ENCODE results near the gene NFATC1. TPM values are rescaled to one million over a fixed set of nuclear protein-coding genes. Genes with fewer than 3 reads are reported as not detected.
A peak's percentile ranks its signal among the peaks of the same experiment; 100 is the strongest.

The NFATC1 gene
- total RNA-seq, 3 donors from 2014 or later (not counting 1 experiment from before 2014, with no cell fraction given) = 35.8 to 47.4 (median 37.1) TPM

DNA sequence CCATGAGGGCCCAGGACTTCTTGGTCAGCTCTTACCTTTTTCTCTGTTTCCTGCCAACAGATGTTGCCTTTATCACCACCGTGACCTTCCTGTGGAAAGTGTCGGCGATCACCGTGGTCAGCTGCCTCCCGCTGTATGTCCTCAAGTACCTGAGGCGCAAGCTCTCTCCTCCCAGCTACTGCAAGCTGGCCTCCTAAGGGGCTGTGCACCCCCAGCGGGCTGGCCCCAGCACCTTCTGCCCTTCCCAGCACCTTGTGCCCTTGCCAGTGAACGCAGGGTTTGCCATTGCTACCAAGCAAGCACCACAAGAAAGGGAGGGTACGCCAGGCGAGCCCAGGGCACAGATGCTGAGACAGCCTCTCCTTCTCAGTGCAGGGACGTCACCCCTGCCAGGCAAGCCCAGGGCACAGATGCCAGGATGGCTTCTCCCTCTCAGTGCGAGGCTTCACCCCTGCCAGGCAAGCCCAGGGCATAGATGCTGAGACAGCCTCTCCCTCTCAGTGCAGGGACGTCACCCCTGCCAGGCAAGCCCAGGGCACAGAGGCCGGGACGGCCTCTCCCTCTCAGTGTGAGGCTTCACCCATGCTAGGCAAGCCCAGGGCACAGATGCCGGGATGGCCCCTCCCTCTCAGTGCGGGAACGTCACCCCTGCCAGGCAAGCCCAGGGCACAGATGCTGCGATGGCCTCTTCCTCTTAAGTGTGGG lies 18.4 kb upstream of the NFATC1 start:
- 80% methylated on average over 19 of the region's 19 CpGs for WGBS (ENCODE audit: insufficient coverage)
- no peaks in the 10 kb centered on the region for H3K27me3 ChIP-seq (ENCODE audit: control insufficient read depth, insufficient read depth, low read length)
- H3K9me3 ChIP-seq (ENCODE audit: control insufficient read depth, insufficient read depth, low read length) = no peaks in the 10 kb centered on the region
- intact Hi-C loops (cut with micrococcal nuclease) = no loop called here
- Mint-ChIP-seq H3K36me3 (peaks cover 7% of the 10 kb centered on the region), H3K9me3 (no peaks in the 10 kb centered on the region), H3K27me3 (ENCODE audit: low read depth in 2 of 2) (no peaks in the 10 kb centered on the region), H3K27ac (peak overlapping the region in 1 of 2 donors; percentile 13), H3K4me1 (peaks cover 5 to 7% of the 10 kb centered on the region in 2 donors), H3K4me3 (no peak overlapping the region)
- TF ChIP-seq, protein P1, sequence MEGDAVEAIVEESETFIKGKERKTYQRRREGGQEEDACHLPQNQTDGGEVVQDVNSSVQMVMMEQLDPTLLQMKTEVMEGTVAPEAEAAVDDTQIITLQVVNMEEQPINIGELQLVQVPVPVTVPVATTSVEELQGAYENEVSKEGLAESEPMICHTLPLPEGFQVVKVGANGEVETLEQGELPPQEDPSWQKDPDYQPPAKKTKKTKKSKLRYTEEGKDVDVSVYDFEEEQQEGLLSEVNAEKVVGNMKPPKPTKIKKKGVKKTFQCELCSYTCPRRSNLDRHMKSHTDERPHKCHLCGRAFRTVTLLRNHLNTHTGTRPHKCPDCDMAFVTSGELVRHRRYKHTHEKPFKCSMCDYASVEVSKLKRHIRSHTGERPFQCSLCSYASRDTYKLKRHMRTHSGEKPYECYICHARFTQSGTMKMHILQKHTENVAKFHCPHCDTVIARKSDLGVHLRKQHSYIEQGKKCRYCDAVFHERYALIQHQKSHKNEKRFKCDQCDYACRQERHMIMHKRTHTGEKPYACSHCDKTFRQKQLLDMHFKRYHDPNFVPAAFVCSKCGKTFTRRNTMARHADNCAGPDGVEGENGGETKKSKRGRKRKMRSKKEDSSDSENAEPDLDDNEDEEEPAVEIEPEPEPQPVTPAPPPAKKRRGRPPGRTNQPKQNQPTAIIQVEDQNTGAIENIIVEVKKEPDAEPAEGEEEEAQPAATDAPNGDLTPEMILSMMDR (IDR thresholded peaks at IDR 0.05) = no peak
- ATAC-seq (no peak), DNase-seq (no peak)
- no peak overlapping the region for H3K27ac ChIP-seq (ENCODE audit: low read length)
- H3K36me3 ChIP-seq (ENCODE audit: control insufficient read depth, insufficient read depth, low read length) = peaks cover 8% of the 10 kb centered on the region
- H3K4me3 ChIP-seq (ENCODE audit: low read length) = no peak overlapping the region
- H3K4me1 ChIP-seq (ENCODE audit: control insufficient read depth, insufficient read depth, low read length) = peaks cover 8% of the 10 kb centered on the region

DNA sequence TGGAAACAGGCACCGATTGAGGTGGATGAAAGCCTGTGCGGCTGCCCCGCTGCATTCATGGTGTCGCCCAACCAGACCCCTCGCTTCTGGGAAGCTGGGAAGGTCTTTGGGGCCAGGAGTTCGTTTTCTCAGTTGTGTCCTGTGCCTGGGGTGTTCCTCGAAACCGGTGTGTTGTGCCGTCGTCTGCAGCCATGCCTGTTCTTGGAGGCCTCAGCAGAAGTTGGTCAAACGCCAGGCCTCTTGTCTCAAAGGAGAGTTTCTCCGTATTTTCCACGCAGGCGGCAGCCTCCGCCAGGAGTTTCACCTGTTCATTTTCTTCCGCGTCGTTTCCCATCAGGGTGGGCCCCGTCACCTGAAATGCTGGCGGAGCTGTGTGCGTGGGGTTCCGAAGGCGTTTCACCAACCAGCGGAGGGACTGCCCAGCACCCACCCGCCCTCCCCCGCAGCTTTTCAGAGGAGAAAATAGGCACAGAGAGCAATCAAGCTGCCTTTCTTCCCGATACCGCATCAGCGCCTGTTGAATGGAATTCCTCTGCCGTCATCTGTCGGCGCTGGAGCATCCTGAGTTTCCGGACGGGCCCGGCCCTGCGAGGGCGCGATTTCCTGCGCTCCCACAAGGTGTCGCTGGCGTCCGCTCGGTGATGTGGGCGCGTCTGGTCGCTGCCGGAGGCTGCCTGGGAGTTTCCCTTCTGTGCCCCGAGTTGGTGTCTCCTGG lies 17.0 kb upstream of the NFATC1 start:
- H3K36me3 Mint-ChIP-seq = peaks cover 7% of the 10 kb centered on the region
- DNase-seq = peak; percentile 75 to 92
- H3K4me3 ChIP-seq (ENCODE audit: low read length) = no peak overlapping the region
- no peaks in the 10 kb centered on the region for H3K27me3 ChIP-seq (ENCODE audit: control insufficient read depth, insufficient read depth, low read length)
- no peaks in the 10 kb centered on the region for H3K27me3 Mint-ChIP-seq (ENCODE audit: low read depth in 2 of 2)
- H3K27ac ChIP-seq (ENCODE audit: low read length) = no peak overlapping the region
- TF ChIP-seq, protein P1 (IDR thresholded peaks at IDR 0.05) = peak; percentile 93
- no peaks in the 10 kb centered on the region for H3K9me3 Mint-ChIP-seq
- peak; percentile 85 to 98 (median 94) for ATAC-seq
- no peaks in the 10 kb centered on the region for H3K9me3 ChIP-seq (ENCODE audit: control insufficient read depth, insufficient read depth, low read length)
- no peak overlapping the region for H3K4me3 Mint-ChIP-seq
- H3K36me3 ChIP-seq (ENCODE audit: control insufficient read depth, insufficient read depth, low read length) = peaks cover 8% of the 10 kb centered on the region
- H3K4me1 ChIP-seq (ENCODE audit: control insufficient read depth, insufficient read depth, low read length) = peaks cover 8% of the 10 kb centered on the region
- 49% methylated on average over 48 of the region's 48 CpGs for WGBS (ENCODE audit: insufficient coverage)
- peak overlapping the region; percentile 41 to 66 for H3K27ac Mint-ChIP-seq
- intact Hi-C loops (cut with micrococcal nuclease) = loop anchor here (1.0 kb wide), 3 partner anchors 150 to 301 kb away; partner anchors contain the start of gene CTDP1
- peaks cover 5 to 7% of the 10 kb centered on the region in 2 donors for H3K4me1 Mint-ChIP-seq

DNA sequence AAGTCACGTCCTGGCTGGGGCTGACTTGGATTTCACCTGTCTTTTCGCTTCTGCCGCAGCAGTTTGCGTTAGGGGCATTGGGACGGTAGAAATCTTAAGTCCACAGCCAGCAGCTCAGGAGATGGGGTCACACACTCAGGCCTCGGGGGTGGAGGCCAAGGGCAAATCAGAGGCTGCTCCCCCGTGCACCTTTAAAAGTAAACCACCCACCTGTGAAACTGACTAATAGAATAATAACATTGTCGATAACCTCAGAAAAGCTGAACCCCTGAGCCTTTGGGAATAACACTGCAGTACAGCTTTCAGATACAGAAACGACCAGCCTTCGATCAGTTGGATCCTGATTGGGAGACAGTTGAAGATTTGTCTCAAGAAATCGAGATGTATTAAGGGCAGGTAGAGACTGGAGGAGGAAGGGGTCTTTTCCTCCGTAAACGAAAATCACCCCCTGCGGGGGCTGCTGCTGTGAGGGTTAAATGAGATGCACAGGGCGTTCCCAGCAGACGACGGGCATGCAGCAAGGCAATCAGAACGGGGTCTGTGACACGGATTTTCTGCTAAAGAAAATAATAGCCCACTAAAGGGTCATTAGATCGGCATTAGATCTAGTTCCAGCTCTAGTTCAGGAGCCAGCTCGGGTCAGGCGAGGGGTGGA lies 16.4 kb upstream of the NFATC1 start:
- H3K4me3 ChIP-seq (ENCODE audit: low read length) = no peak overlapping the region
- H3K4me1 Mint-ChIP-seq = peaks cover 5 to 14% of the 10 kb centered on the region in 2 donors
- TF ChIP-seq, protein P1 (IDR thresholded peaks at IDR 0.05) = no peak
- peaks cover 8% of the 10 kb centered on the region for H3K4me1 ChIP-seq (ENCODE audit: control insufficient read depth, insufficient read depth, low read length)
- H3K36me3 Mint-ChIP-seq = peaks cover 7% of the 10 kb centered on the region
- no peaks in the 10 kb centered on the region for H3K27me3 Mint-ChIP-seq (ENCODE audit: low read depth in 2 of 2)
- ATAC-seq (no peak), DNase-seq (no peak)
- H3K36me3 ChIP-seq (ENCODE audit: control insufficient read depth, insufficient read depth, low read length) = peaks cover 8% of the 10 kb centered on the region
- H3K27me3 ChIP-seq (ENCODE audit: control insufficient read depth, insufficient read depth, low read length) = no peaks in the 10 kb centered on the region
- H3K27ac Mint-ChIP-seq = peak overlapping the region; percentile 41 to 66
- H3K27ac ChIP-seq (ENCODE audit: low read length) = no peak overlapping the region
- intact Hi-C loops (cut with micrococcal nuclease) = loop anchor here (1.0 kb wide), 2 partner anchors 149 to 265 kb away; no protein-coding TSS in a partner anchor
- no peaks in the 10 kb centered on the region for H3K9me3 ChIP-seq (ENCODE audit: control insufficient read depth, insufficient read depth, low read length)
- no peaks in the 10 kb centered on the region for H3K9me3 Mint-ChIP-seq
- H3K4me3 Mint-ChIP-seq = no peak overlapping the region
- WGBS (ENCODE audit: insufficient coverage) = 73% methylated on average over 22 of the region's 22 CpGs
